Measurements from ENCODE around the gene GPR161.
"Not testable (repeated sequence)": the region's sequence is repeated elsewhere in the genome, so short reads cannot be mapped to it uniquely, and the experiment has no call there.

GPR161 gene

DNA sequence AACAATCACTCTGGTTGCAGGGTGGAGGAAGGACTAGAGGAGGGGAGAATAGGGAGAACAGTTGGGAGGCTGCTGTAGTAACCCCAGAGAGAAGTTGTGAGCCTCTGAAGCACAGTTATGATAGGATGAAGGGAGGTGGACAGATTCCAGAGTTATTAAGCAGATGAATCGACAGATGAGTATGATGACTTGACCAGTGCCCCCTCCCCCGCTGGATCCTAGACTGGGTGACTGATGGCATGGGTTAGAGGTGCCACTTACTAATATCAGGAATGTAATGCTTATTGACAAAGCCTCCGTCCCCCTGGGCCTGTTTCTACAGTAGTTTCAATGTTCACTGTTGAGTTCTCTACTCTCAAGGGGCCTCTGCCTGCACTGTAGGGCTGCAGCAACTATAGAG, 28.0 kb upstream of the GPR161 start:
- H3K9ac ChIP-seq (ENCODE audit: low read length), result no peak overlapping the region
- peaks cover 3% of the 10 kb centered on the region; the same call in 1 of the 2 replicates for H3K9me3 ChIP-seq (ENCODE audit: control insufficient read depth, insufficient read depth, low read depth, low read length)
- no peak overlapping the region for H3K27ac ChIP-seq (ENCODE audit: low read depth, low read length)
- no peaks in the 10 kb centered on the region for H3K4me1 ChIP-seq (ENCODE audit: control insufficient read depth, insufficient read depth, low read length)
- no peak overlapping the region for H3K4me3 ChIP-seq (ENCODE audit: low read depth, low read length)
- H3K36me3 ChIP-seq (ENCODE audit: control insufficient read depth, insufficient read depth, low read length), result no peaks in the 10 kb centered on the region
- no peaks in the 10 kb centered on the region for H3K27me3 ChIP-seq (ENCODE audit: control insufficient read depth, insufficient read depth, low read length)

DNA sequence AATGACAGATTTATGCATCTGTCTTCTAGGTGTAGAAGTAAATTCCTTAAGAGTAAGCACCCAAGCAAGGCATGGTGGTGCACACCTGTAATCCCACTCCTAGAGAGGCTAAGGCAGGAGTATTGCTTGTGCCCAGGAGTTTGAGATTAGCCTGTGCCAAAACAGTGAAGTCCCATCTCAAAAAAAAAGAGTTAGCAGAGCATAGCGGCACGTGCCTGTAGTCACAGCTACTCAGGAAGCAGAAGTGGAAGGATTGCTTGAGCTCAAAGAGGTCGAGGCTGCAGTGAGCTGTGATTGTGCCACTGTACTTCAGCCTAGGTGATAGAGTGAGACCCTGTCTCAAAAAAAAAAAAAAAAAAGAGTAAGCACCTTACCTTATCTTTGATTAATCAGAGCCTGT, 26.9 kb upstream of the GPR161 start:
- no peaks in the 10 kb centered on the region for H3K4me1 ChIP-seq (ENCODE audit: control insufficient read depth, insufficient read depth, low read length)
- no peak overlapping the region for H3K27ac ChIP-seq (ENCODE audit: low read depth, low read length)
- peaks cover 3% of the 10 kb centered on the region; the same call in 1 of the 2 replicates for H3K9me3 ChIP-seq (ENCODE audit: control insufficient read depth, insufficient read depth, low read depth, low read length)
- H3K4me3 ChIP-seq (ENCODE audit: low read depth, low read length), result no peak overlapping the region
- no peaks in the 10 kb centered on the region for H3K36me3 ChIP-seq (ENCODE audit: control insufficient read depth, insufficient read depth, low read length)
- H3K27me3 ChIP-seq (ENCODE audit: control insufficient read depth, insufficient read depth, low read length), result no peaks in the 10 kb centered on the region
- H3K9ac ChIP-seq (ENCODE audit: low read length), result no peak overlapping the region

DNA sequence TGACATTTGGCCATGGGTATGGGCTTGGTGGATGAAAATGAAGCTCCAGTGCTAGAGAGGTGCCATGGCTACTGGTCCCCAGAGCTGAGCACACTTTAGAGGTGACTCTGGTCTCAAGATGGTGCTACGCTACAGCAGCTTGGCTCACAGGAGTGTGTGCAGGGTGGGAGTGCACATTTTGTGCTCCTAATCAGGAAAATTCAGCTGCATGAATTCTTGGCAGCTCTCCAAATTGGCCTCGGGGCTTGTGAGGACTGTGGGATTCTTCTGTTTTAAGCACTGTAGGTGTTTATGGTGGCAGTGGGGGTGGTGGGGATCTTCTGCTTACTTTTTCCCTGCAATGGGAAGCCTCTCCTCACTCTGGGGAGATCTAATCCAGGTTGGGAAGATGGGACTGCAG, 24.7 kb upstream of the GPR161 start:
- Histone ChIP-seq H3K9me3 (ENCODE audit: control insufficient read depth, insufficient read depth, low read depth, low read length) (peaks cover 3% of the 10 kb centered on the region; the same call in 1 of the 2 replicates), H3K4me3 (ENCODE audit: low read depth, low read length) (no peak overlapping the region), H3K36me3 (ENCODE audit: control insufficient read depth, insufficient read depth, low read length) (no peaks in the 10 kb centered on the region), H3K27ac (ENCODE audit: low read depth, low read length) (no peak overlapping the region), H3K4me1 (ENCODE audit: control insufficient read depth, insufficient read depth, low read length) (no peaks in the 10 kb centered on the region), H3K27me3 (ENCODE audit: control insufficient read depth, insufficient read depth, low read length) (no peaks in the 10 kb centered on the region), H3K9ac (ENCODE audit: low read length) (no peak overlapping the region)

DNA sequence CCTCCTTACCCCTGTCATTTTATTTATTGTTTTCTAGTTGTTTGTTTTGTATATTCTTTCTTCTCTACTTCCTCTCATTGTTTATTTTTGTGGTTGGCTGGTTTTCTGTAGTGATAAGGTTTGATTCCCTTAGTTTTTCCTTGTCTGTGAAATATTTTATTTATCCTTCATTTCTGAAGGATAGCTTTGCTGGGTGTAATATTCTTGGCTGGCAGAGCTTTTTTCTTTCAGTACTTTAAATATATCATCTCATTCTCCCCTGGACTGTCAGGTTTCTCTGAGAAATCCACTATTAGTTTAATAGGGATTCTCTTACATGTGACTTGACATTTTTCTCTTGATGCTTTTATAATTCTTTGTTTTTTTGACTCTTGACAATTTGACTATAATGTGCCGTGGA, 23.2 kb upstream of the GPR161 start:
- Histone ChIP-seq H3K4me3 (ENCODE audit: low read depth, low read length) (no peak overlapping the region), H3K9me3 (ENCODE audit: control insufficient read depth, insufficient read depth, low read depth, low read length) (peaks cover 3% of the 10 kb centered on the region; the same call in 1 of the 2 replicates), H3K27me3 (ENCODE audit: control insufficient read depth, insufficient read depth, low read length) (no peaks in the 10 kb centered on the region), H3K9ac (ENCODE audit: low read length) (no peak overlapping the region), H3K27ac (ENCODE audit: low read depth, low read length) (no peak overlapping the region), H3K4me1 (ENCODE audit: control insufficient read depth, insufficient read depth, low read length) (no peaks in the 10 kb centered on the region), H3K36me3 (ENCODE audit: control insufficient read depth, insufficient read depth, low read length) (no peaks in the 10 kb centered on the region)

DNA sequence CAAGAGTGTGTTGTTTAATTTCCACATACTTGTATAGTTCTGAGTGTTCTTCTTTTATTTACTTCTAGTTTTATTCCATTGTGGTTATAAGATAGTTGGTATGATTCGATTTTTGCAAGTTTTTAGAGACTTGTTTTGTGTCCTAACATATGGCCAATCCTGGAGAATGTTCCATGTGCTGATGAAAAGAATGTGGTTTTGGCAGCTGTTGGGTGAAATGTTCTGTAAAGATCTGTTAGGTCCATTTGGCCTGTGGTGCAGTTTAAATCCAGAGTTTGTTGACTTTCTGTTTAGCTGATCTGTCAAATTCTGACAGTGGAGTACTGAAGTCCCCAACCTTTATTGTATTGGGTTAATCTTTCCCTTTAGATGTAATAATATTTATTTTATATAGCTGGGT, 22.5 kb upstream of the GPR161 start:
- H3K9ac ChIP-seq (ENCODE audit: low read length), result no peak overlapping the region
- no peak overlapping the region for H3K27ac ChIP-seq (ENCODE audit: low read depth, low read length)
- no peaks in the 10 kb centered on the region for H3K27me3 ChIP-seq (ENCODE audit: control insufficient read depth, insufficient read depth, low read length)
- H3K4me3 ChIP-seq (ENCODE audit: low read depth, low read length), result no peak overlapping the region
- H3K36me3 ChIP-seq (ENCODE audit: control insufficient read depth, insufficient read depth, low read length), result no peaks in the 10 kb centered on the region
- H3K9me3 ChIP-seq (ENCODE audit: control insufficient read depth, insufficient read depth, low read depth, low read length), result peaks cover 3% of the 10 kb centered on the region; the same call in 1 of the 2 replicates
- H3K4me1 ChIP-seq (ENCODE audit: control insufficient read depth, insufficient read depth, low read length), result no peaks in the 10 kb centered on the region

DNA sequence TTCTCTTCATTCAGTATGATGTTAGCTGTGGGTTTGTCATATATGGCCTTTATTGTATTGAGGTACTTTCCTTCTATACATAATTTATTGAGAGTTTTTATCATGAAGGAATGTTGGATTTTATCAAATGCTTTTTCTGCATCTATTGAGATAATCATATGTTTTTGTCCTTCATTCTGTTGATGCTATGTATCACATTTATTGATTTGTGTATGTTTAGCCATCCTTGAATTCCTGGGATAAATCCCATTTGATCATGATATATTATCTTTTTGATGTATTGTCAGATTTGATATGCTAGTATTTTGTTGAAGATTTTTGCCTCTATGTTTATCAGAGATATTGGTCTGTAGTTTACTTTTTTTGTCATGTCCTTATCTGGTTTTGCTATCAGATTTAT, 20.9 kb upstream of the GPR161 start:
- no peaks in the 10 kb centered on the region for H3K4me1 ChIP-seq (ENCODE audit: control insufficient read depth, insufficient read depth, low read length)

DNA sequence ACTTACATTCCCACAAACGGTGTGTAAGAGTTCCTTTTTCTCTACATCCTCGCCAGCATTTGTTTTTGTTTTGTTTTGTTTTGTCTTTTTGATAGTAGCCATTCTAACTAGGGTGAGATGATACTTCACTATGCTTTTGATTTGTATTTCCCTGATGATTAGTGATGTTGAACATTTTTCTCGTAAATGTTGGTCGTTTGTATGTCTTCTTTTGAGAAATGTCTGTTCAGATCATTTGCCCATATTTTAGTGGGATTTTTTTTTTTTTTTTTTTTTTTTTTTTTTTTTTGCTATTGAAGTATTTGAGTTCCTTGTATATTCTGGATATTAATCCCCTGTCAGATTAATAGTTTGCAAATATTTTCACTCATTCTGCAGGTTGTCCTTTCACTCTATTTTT, 19.2 kb upstream of the GPR161 start:
- Histone ChIP-seq H3K9me3 (ENCODE audit: control insufficient read depth, insufficient read depth, low read depth, low read length) (no peaks in the 10 kb centered on the region; the same call in 1 of the 2 replicates), H3K27me3 (ENCODE audit: control insufficient read depth, insufficient read depth, low read length) (no peaks in the 10 kb centered on the region), H3K27ac (ENCODE audit: low read depth, low read length) (no peak overlapping the region), H3K4me1 (ENCODE audit: control insufficient read depth, insufficient read depth, low read length) (no peaks in the 10 kb centered on the region), H3K36me3 (ENCODE audit: control insufficient read depth, insufficient read depth, low read length) (no peaks in the 10 kb centered on the region), H3K9ac (ENCODE audit: low read length) (no peak overlapping the region), H3K4me3 (ENCODE audit: low read depth, low read length) (no peak overlapping the region)

More for the DNA sequence above, 20.9 kb upstream of the GPR161 start:
- Histone ChIP-seq H3K9ac (ENCODE audit: low read length) (no peak overlapping the region), H3K27me3 (ENCODE audit: control insufficient read depth, insufficient read depth, low read length) (no peaks in the 10 kb centered on the region), H3K27ac (ENCODE audit: low read depth, low read length) (no peak overlapping the region), H3K4me3 (ENCODE audit: low read depth, low read length) (no peak overlapping the region), H3K9me3 (ENCODE audit: control insufficient read depth, insufficient read depth, low read depth, low read length) (peaks cover 3% of the 10 kb centered on the region; the same call in 1 of the 2 replicates), H3K36me3 (ENCODE audit: control insufficient read depth, insufficient read depth, low read length) (no peaks in the 10 kb centered on the region)

DNA sequence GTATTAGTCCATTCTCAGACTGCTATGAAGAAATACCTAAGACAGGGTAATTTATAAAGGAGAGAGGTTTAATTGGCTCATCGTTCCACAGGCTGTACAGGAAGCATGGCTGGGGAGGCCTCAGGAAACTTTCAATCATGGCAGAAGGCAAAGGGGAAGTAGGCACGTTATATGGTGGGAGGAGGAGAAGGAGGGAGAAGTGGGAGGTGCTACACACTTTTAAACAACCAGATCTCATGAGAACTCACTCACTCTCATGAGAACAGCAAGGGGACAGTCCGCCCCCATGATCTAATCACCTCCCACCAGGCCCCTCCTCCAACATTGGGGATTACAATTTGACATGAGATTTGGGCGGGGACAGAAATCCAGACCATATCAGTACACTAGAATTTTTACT, 18.0 kb upstream of the GPR161 start:
- H3K4me1 ChIP-seq (ENCODE audit: control insufficient read depth, insufficient read depth, low read length); H3K27me3 ChIP-seq (ENCODE audit: control insufficient read depth, insufficient read depth, low read length); H3K36me3 ChIP-seq (ENCODE audit: control insufficient read depth, insufficient read depth, low read length); H3K4me3 ChIP-seq (ENCODE audit: low read depth, low read length); H3K27ac ChIP-seq (ENCODE audit: low read depth, low read length); H3K9me3 ChIP-seq (ENCODE audit: control insufficient read depth, insufficient read depth, low read depth, low read length); H3K9ac ChIP-seq (ENCODE audit: low read length): not testable (repeated sequence)

DNA sequence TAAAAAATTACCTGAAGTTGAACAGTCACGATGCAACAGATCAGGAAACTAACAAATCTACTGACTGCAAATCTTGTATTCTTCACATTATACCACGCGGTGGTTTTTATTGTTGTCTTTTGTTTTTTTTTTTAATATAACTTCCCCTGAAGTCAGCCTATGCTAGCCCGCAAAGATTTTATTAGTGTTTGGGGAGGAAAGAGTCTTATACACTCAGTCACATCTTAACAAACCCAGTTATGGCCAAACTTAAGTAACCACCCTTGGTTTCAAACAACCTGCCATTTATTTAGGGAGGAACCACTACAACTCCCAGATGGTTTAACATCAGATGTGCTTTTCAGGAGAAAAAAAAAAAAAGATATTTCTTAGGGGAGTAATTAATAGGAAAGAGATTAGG, 15.2 kb upstream of the GPR161 start:
- no peaks in the 10 kb centered on the region for H3K36me3 ChIP-seq (ENCODE audit: control insufficient read depth, insufficient read depth, low read length)
- H3K27me3 ChIP-seq (ENCODE audit: control insufficient read depth, insufficient read depth, low read length), result no peaks in the 10 kb centered on the region
- no peaks in the 10 kb centered on the region for H3K4me1 ChIP-seq (ENCODE audit: control insufficient read depth, insufficient read depth, low read length)
- no peaks in the 10 kb centered on the region for H3K9me3 ChIP-seq (ENCODE audit: control insufficient read depth, insufficient read depth, low read depth, low read length)
- H3K9ac ChIP-seq (ENCODE audit: low read length), result no peak overlapping the region
- no peak overlapping the region for H3K4me3 ChIP-seq (ENCODE audit: low read depth, low read length)
- no peak overlapping the region for H3K27ac ChIP-seq (ENCODE audit: low read depth, low read length)

DNA sequence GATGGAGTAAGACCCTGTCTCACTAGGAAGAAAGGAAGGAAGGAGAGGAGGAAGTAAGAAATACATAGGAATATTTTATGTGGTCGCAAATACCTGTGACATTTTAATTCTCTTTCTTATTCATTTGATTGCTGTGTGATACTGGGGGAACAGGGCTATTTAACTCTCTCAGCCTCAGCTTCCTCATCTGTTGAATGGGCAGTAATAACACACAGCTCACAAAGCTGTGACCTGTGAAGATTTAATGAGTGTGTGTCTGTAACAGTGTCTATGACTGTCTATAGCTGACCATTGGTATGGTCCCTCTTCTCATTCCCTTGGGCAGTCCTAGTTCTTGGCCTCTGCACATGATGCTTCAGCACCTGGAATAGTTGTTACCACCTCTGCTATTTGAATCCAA, 13.6 kb upstream of the GPR161 start:
- Histone ChIP-seq H3K4me3 (ENCODE audit: low read depth, low read length) (no peak overlapping the region), H3K9me3 (ENCODE audit: control insufficient read depth, insufficient read depth, low read depth, low read length) (no peaks in the 10 kb centered on the region), H3K27me3 (ENCODE audit: control insufficient read depth, insufficient read depth, low read length) (no peaks in the 10 kb centered on the region)

DNA sequence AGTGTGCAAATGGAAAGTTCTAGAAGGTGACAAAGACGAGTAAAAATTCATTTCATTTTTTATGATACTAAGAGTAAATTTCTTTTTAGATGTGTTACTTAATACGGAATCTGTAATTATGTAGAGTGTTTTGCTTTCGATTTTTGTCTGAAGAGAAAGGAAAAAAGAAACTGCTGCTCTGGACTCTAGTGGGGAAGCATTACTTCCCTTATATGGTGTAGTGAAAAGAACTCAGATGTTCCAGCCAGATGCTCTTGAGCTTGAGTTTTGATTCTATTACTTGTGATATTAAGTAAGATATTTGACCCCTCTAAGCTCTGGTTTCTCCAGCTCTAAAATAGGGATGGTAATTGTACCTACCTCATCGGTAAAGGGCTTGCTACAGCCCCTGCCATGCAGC, 12.2 kb upstream of the GPR161 start:
- H3K9me3 ChIP-seq (ENCODE audit: control insufficient read depth, insufficient read depth, low read depth, low read length), result no peaks in the 10 kb centered on the region
- H3K36me3 ChIP-seq (ENCODE audit: control insufficient read depth, insufficient read depth, low read length), result no peaks in the 10 kb centered on the region
- peaks cover 7% of the 10 kb centered on the region for H3K4me1 ChIP-seq (ENCODE audit: control insufficient read depth, insufficient read depth, low read length)
- H3K4me3 ChIP-seq (ENCODE audit: low read depth, low read length), result no peak overlapping the region
- no peak overlapping the region for H3K9ac ChIP-seq (ENCODE audit: low read length)
- no peaks in the 10 kb centered on the region for H3K27me3 ChIP-seq (ENCODE audit: control insufficient read depth, insufficient read depth, low read length)
- H3K27ac ChIP-seq (ENCODE audit: low read depth, low read length), result no peak overlapping the region

More for the DNA sequence above, 13.6 kb upstream of the GPR161 start:
- no peaks in the 10 kb centered on the region for H3K36me3 ChIP-seq (ENCODE audit: control insufficient read depth, insufficient read depth, low read length)
- H3K4me1 ChIP-seq (ENCODE audit: control insufficient read depth, insufficient read depth, low read length), result peaks cover 5% of the 10 kb centered on the region
- H3K9ac ChIP-seq (ENCODE audit: low read length), result no peak overlapping the region
- H3K27ac ChIP-seq (ENCODE audit: low read depth, low read length), result no peak overlapping the region

DNA sequence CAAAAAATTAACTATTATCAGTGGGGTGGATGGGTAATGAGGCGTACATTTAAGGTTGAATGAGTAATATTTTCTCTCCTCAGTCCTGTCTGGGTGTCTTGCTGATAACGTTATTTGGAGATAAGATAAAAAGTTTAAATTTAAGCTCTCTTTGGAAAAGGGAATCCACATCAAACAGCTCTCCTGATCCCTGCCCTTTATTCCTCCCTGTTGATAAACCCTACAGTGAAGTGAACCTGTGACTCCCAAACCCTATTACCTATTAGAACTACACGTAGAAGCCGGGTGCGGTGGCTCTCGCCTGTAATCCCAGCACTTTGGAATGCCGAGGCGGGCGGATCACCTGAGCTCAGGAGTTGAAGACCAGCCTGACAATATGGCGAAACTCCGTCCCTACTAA, 9.9 kb upstream of the GPR161 start:
- Histone ChIP-seq H3K9me3 (ENCODE audit: control insufficient read depth, insufficient read depth, low read depth, low read length) (no peaks in the 10 kb centered on the region), H3K36me3 (ENCODE audit: control insufficient read depth, insufficient read depth, low read length) (no peaks in the 10 kb centered on the region), H3K9ac (ENCODE audit: low read length) (no peak overlapping the region), H3K4me3 (ENCODE audit: low read depth, low read length) (no peak overlapping the region), H3K27me3 (ENCODE audit: control insufficient read depth, insufficient read depth, low read length) (no peaks in the 10 kb centered on the region), H3K4me1 (ENCODE audit: control insufficient read depth, insufficient read depth, low read length) (peaks cover 7% of the 10 kb centered on the region), H3K27ac (ENCODE audit: low read depth, low read length) (no peak overlapping the region)
